HG02610 (cell line): Measurements from ENCODE around the gene MYL6.
"Not testable (repeated sequence)": the region's sequence is repeated elsewhere in the genome, so short reads cannot be mapped to it uniquely, and the experiment has no call there.

ENCODE experiments used
- ATAC-seq: cut with Tn5 transposase; IDR thresholded peaks from one replicate; pipeline ENCODE4 v1.9.1; 2021; ENCODE audit warnings: mild to moderate bottlenecking, moderate library complexity; ENCODE audit not compliant: unreplicated experiment

Gene MYL6

GRCh38 chr12:56156464-56157200 lies 1.5 kb upstream of the MYL6 start:
- not testable (repeated sequence) for ATAC-seq

GRCh38 chr12:56157201-56158028 lies 744 bp upstream of the MYL6 start:
- ATAC-seq: peak; percentile 20

GRCh38 chr12:56158926-56159461 lies 835 bp downstream of the MYL6 start:
- ATAC-seq: no peak

- no peak for ATAC-seq
These were observed 1.5 kb downstream of the MYL6 start for GRCh38 chr12:56159482-56160192.

- no peak for ATAC-seq
These were observed 2.1 kb downstream of the MYL6 start for GRCh38 chr12:56160193-56160763.

- ATAC-seq: no peak
These were observed 2.9 kb downstream of the MYL6 start for GRCh38 chr12:56160894-56161689.

GRCh38 chr12:56161690-56162351 lies 3.7 kb downstream of the MYL6 start:
- ATAC-seq: no peak

- no peak for ATAC-seq
These were observed 4.5 kb downstream of the MYL6 start for GRCh38 chr12:56162468-56163290.

- ATAC-seq: no peak
These were observed 5.6 kb downstream of the MYL6 start for GRCh38 chr12:56163533-56164344.

- ATAC-seq: no peak
These were observed 6.2 kb downstream of the MYL6 start for GRCh38 chr12:56164345-56164729.

- no peak for ATAC-seq
These were observed 7.2 kb downstream of the MYL6 start for GRCh38 chr12:56165369-56165768.

GRCh38 chr12:56169229-56169759 lies 11.1 kb downstream of the MYL6 start:
- ATAC-seq: no peak

GRCh38 chr12:56172839-56173238 lies 14.7 kb downstream of the MYL6 start:
- ATAC-seq: no peak

- ATAC-seq: no peak
These were observed 20.2 kb downstream of the MYL6 start for GRCh38 chr12:56178347-56178746.

GRCh38 chr12:56186957-56187356 lies 28.8 kb downstream of the MYL6 start:
- no peak for ATAC-seq

GRCh38 chr12:56188131-56188777 lies 30.1 kb downstream of the MYL6 start:
- ATAC-seq: no peak

- ATAC-seq: no peak
These were observed 30.6 kb downstream of the MYL6 start for GRCh38 chr12:56188778-56189098.
